Measurements from ENCODE around the gene HERC3.

- TF ChIP-seq CTCF (IDR thresholded peaks at IDR 0.05) (no peak), MAX (CRISPR knock-in tag; IDR thresholded peaks at IDR 0.05) (no peak), ARID4B (CRISPR knock-in tag; IDR thresholded peaks at IDR 0.05; ENCODE audit: borderline replicate concordance) (no peak)
These were observed 104.3 kb downstream of the HERC3 start for GRCh38 chr4:88696630-88697029.

All from WTC11 (cell line).